ENCODE results near the gene ECI2. TPM values are rescaled to one million over a fixed set of nuclear protein-coding genes. Genes with fewer than 3 reads are reported as not detected.

The ECI2 gene, protein sequence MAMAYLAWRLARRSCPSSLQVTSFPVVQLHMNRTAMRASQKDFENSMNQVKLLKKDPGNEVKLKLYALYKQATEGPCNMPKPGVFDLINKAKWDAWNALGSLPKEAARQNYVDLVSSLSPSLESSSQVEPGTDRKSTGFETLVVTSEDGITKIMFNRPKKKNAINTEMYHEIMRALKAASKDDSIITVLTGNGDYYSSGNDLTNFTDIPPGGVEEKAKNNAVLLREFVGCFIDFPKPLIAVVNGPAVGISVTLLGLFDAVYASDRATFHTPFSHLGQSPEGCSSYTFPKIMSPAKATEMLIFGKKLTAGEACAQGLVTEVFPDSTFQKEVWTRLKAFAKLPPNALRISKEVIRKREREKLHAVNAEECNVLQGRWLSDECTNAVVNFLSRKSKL
- 10 to 100 TPM; 71.1 to 97.2 TPM for total RNA-seq

DNA sequence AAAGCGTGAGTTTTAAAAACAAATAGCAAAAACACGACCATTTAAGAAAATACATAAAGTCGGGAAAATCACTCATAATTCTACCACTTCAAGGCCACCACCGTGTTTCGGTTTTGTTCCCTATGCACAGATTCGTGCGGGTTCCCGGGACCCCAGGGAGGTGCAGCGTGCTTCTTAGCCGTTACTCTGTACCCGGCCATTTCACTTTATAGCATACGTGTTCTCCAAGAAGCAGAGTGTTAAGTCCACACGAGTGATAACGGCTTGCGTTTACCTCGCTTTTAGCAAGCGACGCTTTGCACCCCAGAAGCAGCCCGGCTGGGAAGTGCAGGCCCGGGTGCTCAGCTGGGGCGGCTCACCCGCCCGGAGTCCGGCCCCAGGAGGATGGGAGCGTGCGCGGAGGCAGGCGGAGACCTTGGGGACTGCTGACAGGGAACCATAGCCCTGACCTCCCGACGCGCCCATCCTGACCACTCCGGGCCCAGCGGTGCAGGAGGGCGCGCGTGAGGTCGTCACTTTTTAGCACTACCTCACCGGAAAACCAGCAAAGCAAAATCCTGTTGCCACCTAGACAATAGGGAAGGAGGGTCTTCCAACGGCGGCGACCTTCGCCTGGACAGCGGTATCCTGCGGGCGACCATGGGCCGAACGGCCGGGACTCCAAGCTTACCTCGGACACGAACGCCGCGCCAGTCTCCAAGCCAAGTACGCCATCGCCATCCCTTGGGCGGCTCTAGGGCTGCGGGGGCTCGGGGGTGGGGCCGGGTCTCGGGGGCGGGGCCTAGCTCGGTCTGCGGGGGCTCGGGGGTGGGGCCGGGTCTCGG lies at the start of gene ECI2:
TSS of gene ECI2 (minus strand) at position 735 of the 824 bp plus-strand sequence. CDS start at position 720, 15 bp downstream.
- Histone ChIP-seq H3K27me3 (no peaks in the 10 kb centered on the region), H3K4me3 (peak within 1 kb of the TSS; percentile 74 to 81), H3K9me3 (no peaks in the 10 kb centered on the region), H3K27ac (peak within 1 kb of the TSS; percentile 95), H3K4me1 (peaks cover 0 to 18% of the 10 kb centered on the region in 2 donors), H3K36me3 (peaks cover 15% of the 10 kb centered on the region)
- TF ChIP-seq, protein P1, sequence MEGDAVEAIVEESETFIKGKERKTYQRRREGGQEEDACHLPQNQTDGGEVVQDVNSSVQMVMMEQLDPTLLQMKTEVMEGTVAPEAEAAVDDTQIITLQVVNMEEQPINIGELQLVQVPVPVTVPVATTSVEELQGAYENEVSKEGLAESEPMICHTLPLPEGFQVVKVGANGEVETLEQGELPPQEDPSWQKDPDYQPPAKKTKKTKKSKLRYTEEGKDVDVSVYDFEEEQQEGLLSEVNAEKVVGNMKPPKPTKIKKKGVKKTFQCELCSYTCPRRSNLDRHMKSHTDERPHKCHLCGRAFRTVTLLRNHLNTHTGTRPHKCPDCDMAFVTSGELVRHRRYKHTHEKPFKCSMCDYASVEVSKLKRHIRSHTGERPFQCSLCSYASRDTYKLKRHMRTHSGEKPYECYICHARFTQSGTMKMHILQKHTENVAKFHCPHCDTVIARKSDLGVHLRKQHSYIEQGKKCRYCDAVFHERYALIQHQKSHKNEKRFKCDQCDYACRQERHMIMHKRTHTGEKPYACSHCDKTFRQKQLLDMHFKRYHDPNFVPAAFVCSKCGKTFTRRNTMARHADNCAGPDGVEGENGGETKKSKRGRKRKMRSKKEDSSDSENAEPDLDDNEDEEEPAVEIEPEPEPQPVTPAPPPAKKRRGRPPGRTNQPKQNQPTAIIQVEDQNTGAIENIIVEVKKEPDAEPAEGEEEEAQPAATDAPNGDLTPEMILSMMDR (IDR thresholded peaks at IDR 0.05) = no peak
- DNase-seq (ENCODE audit: low spot score) = peak; percentile 71

DNA sequence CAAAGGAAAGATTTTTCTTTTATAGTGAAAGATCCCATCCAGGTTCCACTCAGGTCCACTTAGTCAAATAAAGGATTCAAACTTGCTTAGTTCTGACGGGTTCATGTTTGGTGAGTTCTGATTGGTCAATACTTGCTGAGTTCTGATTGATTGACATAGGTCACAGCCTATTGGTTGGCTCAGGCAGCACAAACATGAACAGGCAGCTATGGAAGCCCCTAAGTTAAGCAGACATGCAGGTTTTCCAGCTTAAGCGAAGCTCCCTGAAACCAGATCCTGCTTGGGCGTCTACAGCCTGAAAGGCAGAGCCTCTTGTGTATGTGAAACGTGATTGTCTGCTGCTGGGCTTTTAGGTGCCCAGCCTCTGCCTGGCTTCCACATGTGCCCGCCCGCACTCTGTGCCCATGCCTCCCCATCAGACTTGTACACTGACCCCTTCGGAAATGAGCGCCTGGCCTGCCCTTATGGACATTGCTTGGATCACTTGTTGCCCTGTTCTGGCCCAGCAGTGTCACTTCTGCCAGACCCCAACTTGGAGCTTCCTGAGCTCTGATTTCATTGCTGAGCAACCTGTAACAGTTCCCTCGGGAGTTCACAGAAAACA lies 45.4 kb upstream of the ECI2 start:
- DNase-seq (ENCODE audit: low spot score) = no peak
- no peak overlapping the region for H3K27ac ChIP-seq
- TF ChIP-seq, protein P1 (IDR thresholded peaks at IDR 0.05) = no peak

DNA sequence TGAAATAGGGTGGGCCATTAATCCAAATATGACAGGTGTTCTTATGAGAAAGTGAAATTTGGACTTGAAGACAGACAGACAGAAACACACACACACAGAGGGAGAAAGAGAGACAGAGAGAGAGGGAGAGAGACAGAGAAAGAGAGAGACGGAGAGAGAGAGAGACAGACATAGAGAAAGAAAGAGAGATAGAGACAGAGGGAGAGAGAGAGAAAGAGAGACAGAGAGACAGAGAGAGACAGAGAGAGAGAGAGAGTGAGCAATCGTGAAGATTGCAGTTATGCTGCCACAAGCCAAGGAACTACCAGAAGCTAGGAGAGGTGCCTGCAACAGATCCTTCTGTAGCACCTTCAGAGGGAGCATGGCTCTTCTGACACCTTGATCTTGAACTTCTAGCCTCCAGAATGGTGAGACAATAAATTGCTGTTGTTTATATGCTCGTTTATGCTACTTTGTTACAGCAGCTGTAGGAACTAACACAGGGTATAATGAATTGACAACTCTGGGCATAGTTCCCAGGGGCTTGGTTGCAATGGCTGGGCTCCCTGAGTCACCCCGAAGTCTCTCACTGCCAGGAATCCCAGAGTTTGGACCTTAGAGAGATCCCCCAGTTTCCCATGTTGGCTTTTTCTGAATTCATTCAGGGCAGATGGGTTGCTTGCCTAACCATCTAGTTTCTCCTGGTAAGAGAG lies 44.7 kb upstream of the ECI2 start:
- Histone ChIP-seq H3K9me3 (no peaks in the 10 kb centered on the region), H3K36me3 (no peaks in the 10 kb centered on the region), H3K4me3 (no peak overlapping the region), H3K27me3 (no peaks in the 10 kb centered on the region), H3K27ac (no peak overlapping the region), H3K4me1 (no peaks in the 10 kb centered on the region)
- TF ChIP-seq, protein P1 (IDR thresholded peaks at IDR 0.05) = no peak
- no peak for DNase-seq (ENCODE audit: low spot score)

More for the DNA sequence above, 45.4 kb upstream of the ECI2 start:
- Histone ChIP-seq H3K4me1 (no peaks in the 10 kb centered on the region), H3K4me3 (no peak overlapping the region), H3K27me3 (no peaks in the 10 kb centered on the region), H3K36me3 (no peaks in the 10 kb centered on the region), H3K9me3 (no peaks in the 10 kb centered on the region)

DNA sequence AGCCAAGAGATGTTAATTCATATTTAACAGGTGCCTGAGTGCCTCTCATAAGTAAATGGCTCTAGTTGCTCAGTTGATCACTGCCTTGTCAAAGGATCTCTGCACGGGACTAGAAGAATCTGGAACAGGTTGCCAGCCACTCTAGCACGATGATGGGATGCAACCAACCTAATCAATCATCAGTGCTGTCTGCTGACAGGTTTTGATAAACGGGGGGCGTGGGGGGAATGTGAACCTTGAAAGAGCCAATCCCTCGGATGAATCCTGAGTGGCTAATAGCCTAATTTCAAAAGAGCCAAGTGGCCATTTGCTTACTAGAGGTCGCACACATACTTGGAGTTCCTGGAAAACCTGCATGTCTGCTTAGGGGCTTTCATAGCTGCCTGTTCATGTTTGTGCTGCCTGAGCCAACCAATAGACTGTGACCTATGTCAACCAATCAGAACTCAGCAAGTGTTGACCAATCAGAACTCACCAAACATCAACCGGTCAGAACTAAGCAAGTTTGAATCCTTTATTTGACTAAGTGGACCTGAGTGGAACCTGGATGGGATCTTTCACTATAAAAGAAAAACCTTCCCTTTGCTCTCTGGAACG lies 43.5 kb upstream of the ECI2 start:
- no peaks in the 10 kb centered on the region for H3K27me3 ChIP-seq
- no peaks in the 10 kb centered on the region for H3K4me1 ChIP-seq
- no peak for DNase-seq (ENCODE audit: low spot score)
- no peaks in the 10 kb centered on the region for H3K36me3 ChIP-seq
- TF ChIP-seq, protein P1 (IDR thresholded peaks at IDR 0.05) = no peak
- no peaks in the 10 kb centered on the region for H3K9me3 ChIP-seq
- H3K4me3 ChIP-seq = no peak overlapping the region
- H3K27ac ChIP-seq = no peak overlapping the region

DNA sequence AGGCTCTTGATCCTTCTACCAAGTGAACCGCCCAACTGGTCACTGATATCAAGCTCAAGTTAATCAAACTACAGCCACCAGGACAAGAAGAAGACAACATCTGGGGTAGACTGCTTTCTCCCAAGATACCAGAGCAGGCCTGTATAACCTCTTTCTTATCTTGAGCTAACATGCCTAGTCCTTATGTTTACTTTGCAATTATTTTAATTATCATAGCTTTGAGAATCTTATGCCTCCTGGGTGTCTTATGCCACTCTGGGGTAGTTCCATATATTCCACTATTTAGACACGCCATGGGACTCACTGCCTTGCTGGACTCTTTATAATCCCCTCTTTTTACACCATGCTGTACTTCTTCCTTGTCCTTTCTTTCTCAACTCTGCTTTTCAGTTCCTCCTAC lies 41.5 kb upstream of the ECI2 start:
- no peak for DNase-seq (ENCODE audit: low spot score)
- no peaks in the 10 kb centered on the region for H3K4me1 ChIP-seq
- TF ChIP-seq, protein P1 (IDR thresholded peaks at IDR 0.05) = no peak
- no peaks in the 10 kb centered on the region for H3K9me3 ChIP-seq
- H3K27ac ChIP-seq = no peak overlapping the region
- no peaks in the 10 kb centered on the region for H3K36me3 ChIP-seq
- no peaks in the 10 kb centered on the region for H3K27me3 ChIP-seq
- no peak overlapping the region for H3K4me3 ChIP-seq
